ENCODE measurements around the gene LGI1.
"Not testable (repeated sequence)": the region's sequence is repeated elsewhere in the genome, so short reads cannot be mapped to it uniquely, and the experiment has no call there.

Gene LGI1

DNA sequence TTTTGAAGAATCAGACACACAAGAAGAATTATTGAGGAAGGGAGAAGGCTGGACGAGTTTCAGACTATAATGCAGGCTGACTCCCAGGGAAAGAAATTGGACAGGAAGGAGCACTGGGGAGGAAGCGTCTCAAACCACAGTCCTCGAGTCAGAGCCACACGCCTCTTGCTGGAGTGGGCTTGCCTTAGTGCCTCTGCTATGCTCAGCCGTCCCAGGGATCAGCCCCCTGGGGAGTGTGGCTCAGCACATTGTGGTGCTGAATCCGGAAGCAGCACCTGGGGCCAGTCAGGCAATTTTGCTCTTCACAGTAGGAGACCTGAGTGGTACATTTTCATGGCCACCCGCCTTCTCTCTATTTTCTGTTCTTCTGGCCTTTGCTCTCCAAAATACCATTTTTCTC is 68.6 kb downstream of the LGI1 start:
- Histone ChIP-seq H3K79me2 (ENCODE audit: control insufficient read depth, low read length) (no peaks in the 10 kb centered on the region), H3K27ac (ENCODE audit: low read depth, low read length) (no peak overlapping the region), H3F3A (ENCODE audit: control insufficient read depth, insufficient read depth) (no peaks in the 10 kb centered on the region), H4K20me1 (ENCODE audit: control insufficient read depth, insufficient read depth, low read depth, low read length) (no peaks in the 10 kb centered on the region), H3K9me3 (ENCODE audit: control insufficient read depth, insufficient read depth, low read length) (no peaks in the 10 kb centered on the region), H3K4me2 (ENCODE audit: low read length) (no peak overlapping the region), H3K4me3 (ENCODE audit: low read length) (no peak overlapping the region), H3K9me2 (replicated peaks; ENCODE audit: control insufficient read depth, low read length) (no peaks in the 10 kb centered on the region), H3K36me3 (ENCODE audit: control insufficient read depth, low read length) (no peaks in the 10 kb centered on the region), H3K4me1 (ENCODE audit: control insufficient read depth, low read length) (no peaks in the 10 kb centered on the region), H3K27me3 (ENCODE audit: control insufficient read depth, low read length) (peaks cover 6% of the 10 kb centered on the region; the same call in 1 of the 2 replicates)
- no peak for TF ChIP-seq EZH2phosphoT487 (IDR thresholded peaks at IDR 0.05; ENCODE audit: borderline replicate concordance, low read length)
- TF ChIP-seq, protein P1, sequence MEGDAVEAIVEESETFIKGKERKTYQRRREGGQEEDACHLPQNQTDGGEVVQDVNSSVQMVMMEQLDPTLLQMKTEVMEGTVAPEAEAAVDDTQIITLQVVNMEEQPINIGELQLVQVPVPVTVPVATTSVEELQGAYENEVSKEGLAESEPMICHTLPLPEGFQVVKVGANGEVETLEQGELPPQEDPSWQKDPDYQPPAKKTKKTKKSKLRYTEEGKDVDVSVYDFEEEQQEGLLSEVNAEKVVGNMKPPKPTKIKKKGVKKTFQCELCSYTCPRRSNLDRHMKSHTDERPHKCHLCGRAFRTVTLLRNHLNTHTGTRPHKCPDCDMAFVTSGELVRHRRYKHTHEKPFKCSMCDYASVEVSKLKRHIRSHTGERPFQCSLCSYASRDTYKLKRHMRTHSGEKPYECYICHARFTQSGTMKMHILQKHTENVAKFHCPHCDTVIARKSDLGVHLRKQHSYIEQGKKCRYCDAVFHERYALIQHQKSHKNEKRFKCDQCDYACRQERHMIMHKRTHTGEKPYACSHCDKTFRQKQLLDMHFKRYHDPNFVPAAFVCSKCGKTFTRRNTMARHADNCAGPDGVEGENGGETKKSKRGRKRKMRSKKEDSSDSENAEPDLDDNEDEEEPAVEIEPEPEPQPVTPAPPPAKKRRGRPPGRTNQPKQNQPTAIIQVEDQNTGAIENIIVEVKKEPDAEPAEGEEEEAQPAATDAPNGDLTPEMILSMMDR (IDR thresholded peaks at IDR 0.05; ENCODE audit: low read depth, low read length, poor library complexity, severe bottlenecking), result no peak

DNA sequence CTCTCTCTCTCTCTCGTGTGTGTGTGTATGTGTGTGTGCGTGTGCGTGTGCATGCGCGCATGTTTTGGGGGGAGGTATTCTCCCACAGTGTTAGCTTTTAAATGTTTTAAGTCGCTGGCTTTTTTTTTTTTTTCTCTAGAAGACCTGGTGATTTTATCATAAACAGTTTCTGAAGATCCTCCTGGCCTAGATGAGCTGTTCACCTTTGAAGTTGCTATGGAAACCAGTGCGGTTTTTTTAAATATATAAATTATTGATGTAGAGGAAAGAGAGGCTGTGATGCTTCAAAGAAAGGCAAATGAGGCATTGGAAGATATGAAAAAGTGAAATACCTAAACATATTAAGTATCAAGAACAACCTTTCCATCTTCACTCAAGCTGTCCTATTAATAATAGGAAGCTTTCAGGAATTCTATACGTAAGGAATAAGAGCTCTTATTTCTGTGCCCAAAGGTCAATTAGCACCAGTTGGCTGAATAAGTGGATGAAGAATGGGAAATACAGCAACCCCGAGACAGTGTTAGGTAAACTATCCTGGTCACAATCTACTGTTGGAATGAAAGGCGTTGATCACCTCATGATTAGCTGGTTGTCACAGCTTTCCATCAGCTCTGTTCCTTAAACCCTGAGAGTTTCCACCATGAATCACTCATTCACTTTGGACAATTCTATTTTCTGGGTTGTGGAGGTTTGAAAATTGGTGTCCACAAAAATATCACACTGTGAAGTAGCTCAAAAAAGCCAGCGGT is 69.5 kb downstream of the LGI1 start:
- H3F3A ChIP-seq (ENCODE audit: control insufficient read depth, insufficient read depth), result no peaks in the 10 kb centered on the region
- no peak overlapping the region for H3K4me3 ChIP-seq (ENCODE audit: low read length)
- no peak overlapping the region for H3K27ac ChIP-seq (ENCODE audit: low read depth, low read length)
- peaks cover 6% of the 10 kb centered on the region; the same call in 1 of the 2 replicates for H3K27me3 ChIP-seq (ENCODE audit: control insufficient read depth, low read length)
- no peaks in the 10 kb centered on the region for H3K79me2 ChIP-seq (ENCODE audit: control insufficient read depth, low read length)
- no peaks in the 10 kb centered on the region for H4K20me1 ChIP-seq (ENCODE audit: control insufficient read depth, insufficient read depth, low read depth, low read length)
- TF ChIP-seq EZH2phosphoT487 (IDR thresholded peaks at IDR 0.05; ENCODE audit: borderline replicate concordance, low read length), result no peak
- TF ChIP-seq, protein P1 (IDR thresholded peaks at IDR 0.05; ENCODE audit: low read depth, low read length, poor library complexity, severe bottlenecking), result no peak
- no peaks in the 10 kb centered on the region for H3K4me1 ChIP-seq (ENCODE audit: control insufficient read depth, low read length)
- H3K9me3 ChIP-seq (ENCODE audit: control insufficient read depth, insufficient read depth, low read length), result no peaks in the 10 kb centered on the region
- H3K9me2 ChIP-seq (replicated peaks; ENCODE audit: control insufficient read depth, low read length), result no peaks in the 10 kb centered on the region
- H3K36me3 ChIP-seq (ENCODE audit: control insufficient read depth, low read length), result no peaks in the 10 kb centered on the region
- no peak overlapping the region for H3K4me2 ChIP-seq (ENCODE audit: low read length)

DNA sequence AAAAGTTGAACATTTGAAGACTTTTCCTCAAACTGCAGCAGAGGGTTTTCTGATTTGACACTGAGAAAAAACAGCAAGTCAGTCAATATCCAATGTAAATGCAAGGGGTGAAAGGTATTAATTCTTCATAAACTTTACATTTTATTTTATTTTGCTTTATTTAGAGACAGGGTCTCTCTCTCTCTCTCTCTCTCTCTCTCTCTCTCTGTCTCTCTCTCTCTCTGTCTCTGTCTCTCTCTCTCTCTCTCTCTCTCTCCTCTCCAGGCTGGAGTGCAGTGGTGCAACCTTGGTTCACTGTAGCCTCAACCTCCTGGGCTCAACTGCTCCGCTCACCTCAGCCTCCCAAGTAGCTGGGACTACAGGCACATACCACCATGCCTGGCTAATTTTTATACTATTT is 73.3 kb downstream of the LGI1 start:
- not testable (repeated sequence) for H3K9me3 ChIP-seq (ENCODE audit: control insufficient read depth, insufficient read depth, low read length); H3K4me1 ChIP-seq (ENCODE audit: control insufficient read depth, low read length); H3K27ac ChIP-seq (ENCODE audit: low read depth, low read length); H3K9me2 ChIP-seq (replicated peaks; ENCODE audit: control insufficient read depth, low read length); H3K79me2 ChIP-seq (ENCODE audit: control insufficient read depth, low read length); H3K36me3 ChIP-seq (ENCODE audit: control insufficient read depth, low read length); H3F3A ChIP-seq (ENCODE audit: control insufficient read depth, insufficient read depth); H3K4me3 ChIP-seq (ENCODE audit: low read length); H3K4me2 ChIP-seq (ENCODE audit: low read length); H4K20me1 ChIP-seq (ENCODE audit: control insufficient read depth, insufficient read depth, low read depth, low read length); H3K27me3 ChIP-seq (ENCODE audit: control insufficient read depth, low read length)

DNA sequence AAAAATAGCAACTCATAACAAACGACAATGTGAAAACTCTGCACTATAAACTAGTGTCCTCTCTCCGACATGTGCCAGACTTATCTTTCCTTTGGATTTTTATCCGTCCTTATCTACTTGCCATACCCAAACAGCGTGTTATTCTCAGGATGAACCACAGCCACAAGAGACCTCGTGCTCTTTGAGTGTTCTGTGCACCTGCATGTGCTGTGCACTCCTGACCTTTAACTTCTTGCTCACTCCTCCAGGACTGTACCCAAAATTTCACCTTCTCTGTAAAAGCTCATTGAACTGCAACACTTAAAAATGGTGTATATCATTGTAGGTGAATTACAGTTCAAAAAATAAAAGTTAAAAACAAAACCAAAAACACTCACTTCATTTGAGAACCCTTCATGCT is 78.0 kb downstream of the LGI1 start:
- Histone ChIP-seq H3K4me1 (ENCODE audit: control insufficient read depth, low read length) (no peaks in the 10 kb centered on the region), H3F3A (ENCODE audit: control insufficient read depth, insufficient read depth) (no peaks in the 10 kb centered on the region), H3K79me2 (ENCODE audit: control insufficient read depth, low read length) (no peaks in the 10 kb centered on the region), H3K4me3 (ENCODE audit: low read length) (no peak overlapping the region), H3K27me3 (ENCODE audit: control insufficient read depth, low read length) (no peaks in the 10 kb centered on the region), H3K9me2 (replicated peaks; ENCODE audit: control insufficient read depth, low read length) (no peaks in the 10 kb centered on the region), H4K20me1 (ENCODE audit: control insufficient read depth, insufficient read depth, low read depth, low read length) (no peaks in the 10 kb centered on the region), H3K4me2 (ENCODE audit: low read length) (no peak overlapping the region), H3K27ac (ENCODE audit: low read depth, low read length) (no peak overlapping the region), H3K36me3 (ENCODE audit: control insufficient read depth, low read length) (no peaks in the 10 kb centered on the region), H3K9me3 (ENCODE audit: control insufficient read depth, insufficient read depth, low read length) (peaks cover 6% of the 10 kb centered on the region; the same call in 1 of the 2 replicates)
- TF ChIP-seq, protein P1 (IDR thresholded peaks at IDR 0.05; ENCODE audit: low read depth, low read length, poor library complexity, severe bottlenecking), result no peak
- TF ChIP-seq EZH2phosphoT487 (IDR thresholded peaks at IDR 0.05; ENCODE audit: borderline replicate concordance, low read length), result no peak

All from DOHH2 (cell line).